ENCODE data around the gene CSK.

DNA sequence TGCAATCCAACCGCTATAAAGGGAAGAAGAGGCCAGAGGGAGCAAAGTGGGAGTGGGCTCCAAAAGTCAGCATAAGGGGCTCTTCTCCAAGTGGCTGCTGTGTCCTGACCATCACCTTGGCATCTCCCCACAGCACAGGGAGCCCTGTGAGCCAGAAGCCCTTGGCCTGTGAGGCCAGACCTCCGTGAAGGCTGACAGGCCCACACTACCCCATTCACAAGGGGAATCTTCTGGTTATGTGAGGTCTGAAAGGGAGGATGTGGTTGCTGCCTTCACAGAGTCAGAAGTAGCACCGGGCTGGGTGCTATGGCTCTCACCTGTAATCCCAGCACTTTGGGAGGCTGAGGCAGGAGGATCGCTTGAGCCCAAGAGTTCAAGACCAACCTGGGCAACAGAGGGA lies 63.7 kb downstream of the CSK start:
- TF ChIP-seq, protein P1, sequence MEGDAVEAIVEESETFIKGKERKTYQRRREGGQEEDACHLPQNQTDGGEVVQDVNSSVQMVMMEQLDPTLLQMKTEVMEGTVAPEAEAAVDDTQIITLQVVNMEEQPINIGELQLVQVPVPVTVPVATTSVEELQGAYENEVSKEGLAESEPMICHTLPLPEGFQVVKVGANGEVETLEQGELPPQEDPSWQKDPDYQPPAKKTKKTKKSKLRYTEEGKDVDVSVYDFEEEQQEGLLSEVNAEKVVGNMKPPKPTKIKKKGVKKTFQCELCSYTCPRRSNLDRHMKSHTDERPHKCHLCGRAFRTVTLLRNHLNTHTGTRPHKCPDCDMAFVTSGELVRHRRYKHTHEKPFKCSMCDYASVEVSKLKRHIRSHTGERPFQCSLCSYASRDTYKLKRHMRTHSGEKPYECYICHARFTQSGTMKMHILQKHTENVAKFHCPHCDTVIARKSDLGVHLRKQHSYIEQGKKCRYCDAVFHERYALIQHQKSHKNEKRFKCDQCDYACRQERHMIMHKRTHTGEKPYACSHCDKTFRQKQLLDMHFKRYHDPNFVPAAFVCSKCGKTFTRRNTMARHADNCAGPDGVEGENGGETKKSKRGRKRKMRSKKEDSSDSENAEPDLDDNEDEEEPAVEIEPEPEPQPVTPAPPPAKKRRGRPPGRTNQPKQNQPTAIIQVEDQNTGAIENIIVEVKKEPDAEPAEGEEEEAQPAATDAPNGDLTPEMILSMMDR (conservative IDR thresholded peaks at IDR 0.05; ENCODE audit: low read depth in 2 of 2): no peak
- TF ChIP-seq EZH2phosphoT487 (IDR thresholded peaks at IDR 0.05; ENCODE audit: unreplicated experiment) (no peak), POLR2AphosphoS5 (IDR thresholded peaks at IDR 0.05; ENCODE audit: low read depth) (no peak), JUNB (IDR thresholded peaks at IDR 0.05; ENCODE audit: unreplicated experiment) (no peak), EZH2 (IDR thresholded peaks at IDR 0.05; ENCODE audit: low read depth, unreplicated experiment) (no peak), CREB1 (CRISPR knock-in tag; IDR thresholded peaks at IDR 0.05; ENCODE audit: low read depth) (no peak), STAT1 (IDR thresholded peaks at IDR 0.05; ENCODE audit: unreplicated experiment) (no peak), ZNF114 (CRISPR knock-in tag; IDR thresholded peaks at IDR 0.05) (no peak), ZNF331 (CRISPR knock-in tag; IDR thresholded peaks at IDR 0.05; ENCODE audit: low read depth) (no peak), NANOG (IDR thresholded peaks at IDR 0.05; ENCODE audit: borderline replicate concordance) (no peak)
- TF ChIP-seq, protein P2, sequence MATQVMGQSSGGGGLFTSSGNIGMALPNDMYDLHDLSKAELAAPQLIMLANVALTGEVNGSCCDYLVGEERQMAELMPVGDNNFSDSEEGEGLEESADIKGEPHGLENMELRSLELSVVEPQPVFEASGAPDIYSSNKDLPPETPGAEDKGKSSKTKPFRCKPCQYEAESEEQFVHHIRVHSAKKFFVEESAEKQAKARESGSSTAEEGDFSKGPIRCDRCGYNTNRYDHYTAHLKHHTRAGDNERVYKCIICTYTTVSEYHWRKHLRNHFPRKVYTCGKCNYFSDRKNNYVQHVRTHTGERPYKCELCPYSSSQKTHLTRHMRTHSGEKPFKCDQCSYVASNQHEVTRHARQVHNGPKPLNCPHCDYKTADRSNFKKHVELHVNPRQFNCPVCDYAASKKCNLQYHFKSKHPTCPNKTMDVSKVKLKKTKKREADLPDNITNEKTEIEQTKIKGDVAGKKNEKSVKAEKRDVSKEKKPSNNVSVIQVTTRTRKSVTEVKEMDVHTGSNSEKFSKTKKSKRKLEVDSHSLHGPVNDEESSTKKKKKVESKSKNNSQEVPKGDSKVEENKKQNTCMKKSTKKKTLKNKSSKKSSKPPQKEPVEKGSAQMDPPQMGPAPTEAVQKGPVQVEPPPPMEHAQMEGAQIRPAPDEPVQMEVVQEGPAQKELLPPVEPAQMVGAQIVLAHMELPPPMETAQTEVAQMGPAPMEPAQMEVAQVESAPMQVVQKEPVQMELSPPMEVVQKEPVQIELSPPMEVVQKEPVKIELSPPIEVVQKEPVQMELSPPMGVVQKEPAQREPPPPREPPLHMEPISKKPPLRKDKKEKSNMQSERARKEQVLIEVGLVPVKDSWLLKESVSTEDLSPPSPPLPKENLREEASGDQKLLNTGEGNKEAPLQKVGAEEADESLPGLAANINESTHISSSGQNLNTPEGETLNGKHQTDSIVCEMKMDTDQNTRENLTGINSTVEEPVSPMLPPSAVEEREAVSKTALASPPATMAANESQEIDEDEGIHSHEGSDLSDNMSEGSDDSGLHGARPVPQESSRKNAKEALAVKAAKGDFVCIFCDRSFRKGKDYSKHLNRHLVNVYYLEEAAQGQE (IDR thresholded peaks at IDR 0.05; ENCODE audit: unreplicated experiment): no peak
- TF ChIP-seq, protein P3, sequence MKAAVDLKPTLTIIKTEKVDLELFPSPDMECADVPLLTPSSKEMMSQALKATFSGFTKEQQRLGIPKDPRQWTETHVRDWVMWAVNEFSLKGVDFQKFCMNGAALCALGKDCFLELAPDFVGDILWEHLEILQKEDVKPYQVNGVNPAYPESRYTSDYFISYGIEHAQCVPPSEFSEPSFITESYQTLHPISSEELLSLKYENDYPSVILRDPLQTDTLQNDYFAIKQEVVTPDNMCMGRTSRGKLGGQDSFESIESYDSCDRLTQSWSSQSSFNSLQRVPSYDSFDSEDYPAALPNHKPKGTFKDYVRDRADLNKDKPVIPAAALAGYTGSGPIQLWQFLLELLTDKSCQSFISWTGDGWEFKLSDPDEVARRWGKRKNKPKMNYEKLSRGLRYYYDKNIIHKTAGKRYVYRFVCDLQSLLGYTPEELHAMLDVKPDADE (IDR thresholded peaks at IDR 0.05): no peak

Data from GM23338 (cell line).